Naive thymus-derived CD8-positive, alpha-beta T cell (primary cell): ENCODE data around the gene ISLR. TPM values are rescaled to one million over a fixed set of nuclear protein-coding genes. Genes with fewer than 3 reads are reported as not detected.

Source experiments
- ATAC-seq, 2 donors: fragments of 150-1000 bp; cut with Tn5 transposase in 1 of 2; sonication (Bioruptor Pico), chemical (Tn5 transposase) in 1 of 2; 1 replicate in 1 of 2; 2 replicates in 1 of 2; pipeline ENCODE4 v1.10.0; 2021; ENCODE audit warnings: mild to moderate bottlenecking in 2 of 2, moderate library complexity in 2 of 2
- POLR2A ChIA-PET: fragments of 350-600 bp; sonication (Branson Sonifier 250); formaldehyde crosslinking; loops from one replicate; lab custom pipeline; 2021; ENCODE audit warnings: antibody characterized with exemption; lab: Charles Lee
- DNase-seq, 10 donors: peaks; one replicate each; pipeline versions ENCODE4 v3.0.0 to v3.0.0-alpha.2; 2020 to 2022
- H3K27ac Mint-ChIP-seq, 10 donors: one replicate each; pipeline ENCODE4 v1.8.0; 2020 to 2022; ENCODE audit warnings: mild to moderate bottlenecking in 10 of 10, mixed read lengths in 10 of 10, moderate library complexity in 4 of 10, inconsistent platforms in 1 of 10
- H3K27me3 Mint-ChIP-seq, 5 donors: one replicate each; pipeline ENCODE4 v1.8.0; 2021 to 2022; ENCODE audit warnings: mixed read lengths in 5 of 5
- H3K36me3 Mint-ChIP-seq, 3 donors: one replicate each; pipeline ENCODE4 v1.8.0; 2020 to 2022; ENCODE audit warnings: mixed read lengths in 3 of 3, mild to moderate bottlenecking in 2 of 3, inconsistent platforms in 1 of 3
- H3K4me1 Mint-ChIP-seq, 4 donors: one replicate each; pipeline ENCODE4 v1.8.0; 2021 to 2022; ENCODE audit warnings: mixed read lengths in 4 of 4
- H3K4me3 Mint-ChIP-seq, 10 donors: one replicate each; pipeline ENCODE4 v1.8.0; 2020 to 2022; ENCODE audit warnings: mild to moderate bottlenecking in 10 of 10, mixed read lengths in 10 of 10, moderate library complexity in 6 of 10, inconsistent platforms in 1 of 10
- H3K9me3 Mint-ChIP-seq, 9 donors: one replicate each; pipeline ENCODE4 v1.8.0; 2020 to 2022; ENCODE audit warnings: mixed read lengths in 9 of 9, mild to moderate bottlenecking in 3 of 9, inconsistent platforms in 1 of 9, moderate library complexity in 1 of 9
- polyA plus RNA-seq, 3 donors: library from polyadenylated mRNA; unstranded; fragments of 300-500 nt; fragmentation: Illumina TruSeq; gene quantifications; one replicate each; pipeline ENCODE4 v1.2.3, GENCODE V29; 2021
- total RNA-seq, 8 experiments: library from RNA in 2 of 8; stranded (reverse) in 2 of 8; gene quantifications; one replicate each; pipeline ENCODE4 v1.2.3 and lab custom pipeline; 2021 to 2026

The ISLR gene
- total and polyA plus RNA-seq, 5 experiments from 2014 or later = not detected

DNA sequence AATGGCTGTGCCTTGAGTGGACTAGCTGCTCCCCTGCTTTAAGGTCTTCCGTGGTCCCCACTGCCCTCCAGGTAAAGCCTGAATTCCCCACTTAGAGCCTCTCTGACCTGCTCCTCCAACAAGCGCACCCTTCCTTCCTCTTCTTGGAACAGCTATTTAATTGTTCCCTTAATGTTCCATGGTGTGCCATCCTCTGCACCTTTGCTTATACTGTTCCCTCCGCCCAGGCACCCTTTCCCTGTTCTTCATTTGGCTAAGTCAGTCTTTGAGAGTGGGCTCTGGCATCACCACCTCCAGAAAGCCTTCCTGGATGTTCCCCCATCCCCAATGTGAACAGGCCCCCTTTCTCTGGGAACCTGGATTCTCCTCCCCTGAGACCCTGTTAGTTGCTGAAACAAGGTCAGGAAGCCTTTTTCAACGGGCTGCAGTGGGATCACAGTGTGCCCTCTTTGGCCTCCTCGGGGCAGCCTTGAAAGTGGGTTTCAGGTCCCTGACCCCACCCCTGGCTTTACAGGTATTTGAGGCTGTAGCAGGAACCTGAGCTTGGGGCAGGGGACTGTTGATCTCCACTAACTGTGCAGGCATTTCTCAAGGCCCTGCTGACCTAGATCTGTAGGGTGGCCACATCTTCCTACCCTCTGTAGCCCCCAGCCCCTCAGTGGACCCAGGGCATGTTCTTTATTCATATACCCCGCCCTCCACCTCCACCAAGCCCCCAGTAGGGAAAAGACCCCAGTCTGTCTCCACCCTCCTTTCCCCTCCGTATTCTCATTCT is 5.0 kb downstream of the ISLR start:
- DNase-seq (peak in 1 of 10 donors; percentile 51), ATAC-seq (no peak)
- Mint-ChIP-seq H3K9me3 (no peaks in the 10 kb centered on the region), H3K36me3 (no peaks in the 10 kb centered on the region), H3K27ac (peak overlapping the region in 2 of 10 donors; percentile 48 to 79), H3K4me3 (no peak overlapping the region), H3K27me3 (peaks cover 0 to 22% (median 3%) of the 10 kb centered on the region in 5 donors), H3K4me1 (no peaks in the 10 kb centered on the region)
- POLR2A ChIA-PET = no interaction called here

DNA sequence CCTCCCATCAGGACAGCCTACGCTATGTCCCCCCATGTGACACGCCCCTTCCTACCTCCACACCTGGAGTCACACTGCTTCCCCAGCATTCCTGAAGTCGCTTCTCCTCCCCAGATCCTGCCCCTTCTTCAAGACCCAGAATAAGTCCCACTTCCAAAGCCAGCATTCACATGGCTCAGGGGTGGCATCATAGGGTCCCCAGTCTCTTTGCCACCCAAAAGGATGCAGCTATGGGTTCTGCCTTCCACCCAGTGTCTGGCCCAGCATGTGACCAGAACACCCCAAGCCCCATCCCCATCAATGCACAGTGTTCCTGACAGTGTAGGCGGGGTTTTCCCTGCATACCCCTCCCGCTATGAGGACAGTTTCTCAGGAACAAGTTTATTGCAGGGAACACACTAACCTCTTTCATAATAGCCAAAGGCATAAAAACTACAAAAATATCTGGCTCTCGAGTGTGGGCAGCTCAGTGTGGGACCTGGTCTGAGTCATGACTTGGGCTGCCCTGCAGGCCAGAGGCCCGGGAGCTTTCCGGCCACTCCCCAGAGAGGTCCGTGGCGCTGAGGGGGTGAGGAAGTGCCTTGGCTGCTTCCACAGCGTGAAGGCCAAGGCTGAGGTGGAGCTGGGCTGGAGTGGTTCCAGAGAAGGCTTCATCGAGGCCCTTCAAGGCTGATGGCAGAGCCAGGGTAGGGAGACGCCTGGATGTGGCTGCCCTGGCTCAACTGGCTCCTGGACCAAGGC is 5.8 kb downstream of the ISLR start:
- ATAC-seq = no peak
- POLR2A ChIA-PET = no interaction called here
- peak in 1 of 10 donors; percentile 42 for DNase-seq
- peaks cover 0 to 22% (median 3%) of the 10 kb centered on the region in 5 donors for H3K27me3 Mint-ChIP-seq
- no peaks in the 10 kb centered on the region for H3K36me3 Mint-ChIP-seq
- no peaks in the 10 kb centered on the region for H3K9me3 Mint-ChIP-seq
- no peaks in the 10 kb centered on the region for H3K4me1 Mint-ChIP-seq
- H3K27ac Mint-ChIP-seq = peak overlapping the region in 2 of 10 donors; percentile 48 to 79
- no peak overlapping the region for H3K4me3 Mint-ChIP-seq

DNA sequence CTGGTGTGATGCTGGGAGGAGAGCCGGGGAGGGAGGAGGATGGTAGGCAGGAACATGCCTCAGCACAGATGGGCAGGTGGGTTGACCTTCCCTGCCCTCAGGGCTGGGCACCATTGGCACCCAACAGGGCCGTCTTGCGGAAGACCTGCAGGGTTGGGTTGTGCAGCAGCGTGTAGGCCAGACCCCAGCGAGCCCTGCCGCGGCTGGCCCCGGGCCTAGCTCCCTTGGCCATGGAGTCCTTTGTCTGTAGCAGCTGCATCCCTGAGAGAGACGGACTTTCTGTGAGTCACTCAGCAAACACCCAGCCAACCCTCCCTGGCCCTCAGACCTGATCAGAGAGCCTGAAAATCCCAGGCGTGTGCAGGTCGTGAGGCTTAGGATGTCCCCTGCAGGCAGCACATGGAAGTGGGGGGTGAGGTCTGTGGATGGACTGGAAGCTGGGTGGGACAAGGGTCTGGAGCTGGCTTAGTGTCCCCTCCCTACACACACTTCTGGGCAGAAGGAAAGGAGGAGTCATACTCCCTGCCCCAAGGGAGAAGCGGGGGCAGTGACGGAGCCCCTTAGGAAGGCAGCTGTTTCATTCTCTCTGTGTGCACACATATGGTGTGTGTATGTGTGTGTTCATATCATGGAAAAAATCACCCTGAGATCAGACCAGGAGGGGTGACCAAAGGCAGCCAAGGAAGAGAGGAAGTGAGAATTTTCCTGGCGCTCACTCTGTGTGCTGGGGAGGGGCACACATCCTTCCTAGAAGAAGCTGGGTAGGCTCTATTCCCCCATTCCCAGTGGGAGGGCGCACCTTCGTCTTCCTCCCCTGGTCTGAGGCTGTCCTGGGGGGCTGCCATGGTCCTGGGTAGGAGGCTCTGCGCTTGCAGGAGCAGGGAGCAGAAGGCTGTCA is 6.7 kb downstream of the ISLR start:
- peak overlapping the region in 1 of 10 donors; percentile 18 for H3K27ac Mint-ChIP-seq
- peaks cover 0 to 22% (median 3%) of the 10 kb centered on the region in 5 donors for H3K27me3 Mint-ChIP-seq
- POLR2A ChIA-PET = no interaction called here
- H3K9me3 Mint-ChIP-seq = no peaks in the 10 kb centered on the region
- no peak overlapping the region for H3K4me3 Mint-ChIP-seq
- H3K4me1 Mint-ChIP-seq = no peaks in the 10 kb centered on the region
- DNase-seq = peak in 1 of 10 donors; percentile 59
- H3K36me3 Mint-ChIP-seq = no peaks in the 10 kb centered on the region
- ATAC-seq = no peak

DNA sequence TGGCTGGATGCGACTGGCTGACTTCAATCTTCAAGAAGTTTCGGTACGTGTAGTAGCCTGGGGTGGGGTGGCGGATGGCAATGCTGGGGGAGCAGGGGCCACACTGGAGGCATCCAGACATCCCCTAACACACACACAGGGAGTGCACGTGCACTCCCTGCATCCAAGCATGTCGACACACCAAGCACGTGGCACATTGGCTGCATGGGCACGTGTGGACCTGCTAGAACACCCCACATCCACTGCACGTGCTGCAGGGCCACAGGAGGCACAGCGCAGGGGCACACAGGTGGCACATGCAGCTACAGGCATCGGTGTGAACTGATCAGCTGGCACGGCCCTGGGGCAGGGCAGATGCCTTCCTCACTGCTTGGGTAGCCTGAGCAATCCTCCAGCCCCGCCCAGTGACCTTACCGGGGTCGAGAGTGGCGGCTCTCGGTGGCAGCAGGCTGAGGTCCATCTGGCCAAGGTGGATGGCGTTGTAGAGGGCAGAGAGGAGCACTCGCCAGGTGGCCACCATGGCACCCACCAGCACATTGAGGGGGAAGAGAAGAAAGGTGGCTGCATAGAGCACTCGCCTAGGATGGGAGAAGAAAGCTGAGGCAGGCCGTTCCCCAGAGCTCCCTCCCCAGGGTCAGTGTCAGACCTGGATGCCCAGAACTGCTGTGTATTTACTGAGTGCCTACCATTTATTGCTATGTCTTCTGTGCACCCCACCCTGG is 7.5 kb downstream of the ISLR start:
- H3K36me3 Mint-ChIP-seq = no peaks in the 10 kb centered on the region
- no peaks in the 10 kb centered on the region for H3K4me1 Mint-ChIP-seq
- no peak overlapping the region for H3K27ac Mint-ChIP-seq
- H3K27me3 Mint-ChIP-seq = peaks cover 0 to 22% (median 3%) of the 10 kb centered on the region in 5 donors
- DNase-seq = peak in 1 of 10 donors; percentile 52
- POLR2A ChIA-PET = no interaction called here
- no peak overlapping the region for H3K4me3 Mint-ChIP-seq
- ATAC-seq = no peak
- H3K9me3 Mint-ChIP-seq = no peaks in the 10 kb centered on the region

DNA sequence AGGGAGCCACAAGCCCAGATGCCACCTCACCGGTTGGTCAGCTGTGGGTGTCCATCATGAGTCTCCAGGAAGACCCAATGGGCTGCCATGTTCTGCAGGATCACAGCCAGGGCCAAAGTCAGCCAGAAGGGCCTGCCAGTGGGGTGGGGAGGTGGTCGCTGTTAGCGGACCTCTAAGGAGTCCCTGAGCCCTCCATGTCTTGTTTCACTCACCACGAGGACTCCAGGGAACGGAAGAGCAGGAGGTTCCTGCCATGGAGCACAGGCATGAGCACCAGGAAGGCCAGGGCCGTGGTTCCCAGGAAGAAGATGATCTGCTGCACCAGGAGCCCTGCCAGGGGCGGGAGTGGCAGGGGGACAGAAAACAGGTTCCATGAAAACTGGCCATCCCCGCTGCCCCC is 8.6 kb downstream of the ISLR start:
- Mint-ChIP-seq H3K9me3 (no peaks in the 10 kb centered on the region), H3K36me3 (no peaks in the 10 kb centered on the region), H3K4me3 (no peak overlapping the region), H3K27ac (no peak overlapping the region), H3K4me1 (no peaks in the 10 kb centered on the region), H3K27me3 (peaks cover 0 to 22% (median 3%) of the 10 kb centered on the region in 5 donors)
- DNase-seq = no peak
- ATAC-seq = no peak
- POLR2A ChIA-PET = no interaction called here

DNA sequence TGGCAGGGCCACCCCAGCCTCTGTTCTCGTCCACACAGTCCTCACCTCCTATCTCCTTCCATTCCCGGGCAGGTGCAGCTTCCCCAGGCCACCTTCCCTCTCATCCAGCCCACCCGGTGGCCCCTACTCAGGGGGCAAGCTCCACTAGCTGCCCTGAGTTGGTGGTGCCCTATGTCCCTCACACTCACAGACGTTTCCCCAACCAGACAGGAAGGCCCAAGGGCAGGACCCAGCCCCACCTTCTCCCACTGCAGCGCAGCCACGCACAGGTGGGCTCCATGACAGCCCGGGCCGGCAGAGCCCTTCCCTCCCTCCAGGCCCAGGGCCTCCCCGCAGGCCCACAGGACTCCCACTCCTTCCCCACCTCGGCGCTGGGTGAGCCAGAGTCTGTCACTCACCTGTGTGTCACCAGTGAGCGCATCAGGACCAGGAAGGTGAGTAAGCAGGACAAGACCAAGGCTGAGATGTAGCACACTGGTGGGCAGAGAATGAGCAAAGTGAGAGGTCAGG is 11.1 kb downstream of the ISLR start:
- H3K36me3 Mint-ChIP-seq = no peaks in the 10 kb centered on the region
- no peak overlapping the region for H3K4me3 Mint-ChIP-seq
- H3K9me3 Mint-ChIP-seq = no peaks in the 10 kb centered on the region
- no peaks in the 10 kb centered on the region for H3K4me1 Mint-ChIP-seq
- peaks cover 0 to 12% (median 0%) of the 10 kb centered on the region in 5 donors for H3K27me3 Mint-ChIP-seq
- DNase-seq = no peak
- H3K27ac Mint-ChIP-seq = no peak overlapping the region
- POLR2A ChIA-PET = no interaction called here
- no peak for ATAC-seq

DNA sequence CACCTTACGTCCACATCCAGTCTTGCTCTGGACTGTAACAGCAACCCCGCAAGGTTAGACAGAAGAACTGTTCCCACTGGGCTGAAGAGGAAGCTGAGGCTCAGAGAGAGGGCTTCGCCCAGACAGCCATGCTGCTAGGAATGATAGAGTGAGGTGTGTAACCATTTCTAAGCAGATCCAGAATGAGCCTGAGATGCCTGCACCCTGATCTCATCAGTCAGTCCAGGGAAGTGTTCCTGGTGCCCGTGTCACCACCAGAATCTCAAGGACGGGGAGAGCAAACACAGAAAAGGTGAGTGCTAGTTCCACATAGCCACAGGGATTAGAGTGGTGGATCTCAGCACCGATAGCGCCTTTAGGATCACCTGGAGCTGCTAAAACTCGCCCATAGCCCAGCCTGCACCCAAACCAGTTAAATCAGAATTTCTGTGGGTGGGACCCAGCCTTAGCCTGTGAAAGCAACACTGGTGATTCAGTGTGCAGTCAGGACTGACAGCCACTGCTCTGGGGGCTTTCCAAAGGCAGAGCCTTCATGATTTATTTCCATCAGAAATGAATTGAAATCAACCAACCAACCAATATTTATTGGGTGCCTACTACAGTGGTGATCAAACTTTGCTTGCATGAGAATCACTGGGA is 12.3 kb downstream of the ISLR start:
- no peaks in the 10 kb centered on the region for H3K36me3 Mint-ChIP-seq
- no peak for ATAC-seq
- no peak overlapping the region for H3K27ac Mint-ChIP-seq
- H3K9me3 Mint-ChIP-seq = no peaks in the 10 kb centered on the region
- POLR2A ChIA-PET = no interaction called here
- no peak for DNase-seq
- H3K4me3 Mint-ChIP-seq = no peak overlapping the region
- no peaks in the 10 kb centered on the region for H3K4me1 Mint-ChIP-seq
- H3K27me3 Mint-ChIP-seq = peaks cover 0 to 6% (median 0%) of the 10 kb centered on the region in 5 donors

DNA sequence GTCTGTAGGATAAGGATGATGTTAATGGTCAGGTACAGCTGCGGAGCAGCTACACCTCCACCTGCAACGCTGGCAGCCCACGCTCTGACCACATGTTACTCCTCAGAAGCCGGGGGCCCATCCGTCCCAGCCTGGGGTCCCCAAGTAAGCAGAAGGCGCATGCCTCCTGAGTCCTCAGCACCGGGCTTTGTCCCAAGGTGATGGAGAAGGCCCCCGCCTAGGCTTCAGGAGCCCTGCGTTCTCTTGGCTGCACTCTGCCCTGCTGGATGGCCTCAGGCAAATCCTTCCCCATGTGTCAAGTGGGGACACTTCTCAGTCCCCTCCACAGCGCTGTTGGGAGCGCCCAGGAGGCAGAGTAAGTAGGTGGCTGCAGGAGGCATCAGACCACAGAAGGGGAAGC is 14.7 kb downstream of the ISLR start:
- no peaks in the 10 kb centered on the region for H3K27me3 Mint-ChIP-seq
- no peaks in the 10 kb centered on the region for H3K9me3 Mint-ChIP-seq
- no peak overlapping the region for H3K27ac Mint-ChIP-seq
- H3K36me3 Mint-ChIP-seq = no peaks in the 10 kb centered on the region
- DNase-seq (no peak), ATAC-seq (no peak)
- POLR2A ChIA-PET = no interaction called here
- H3K4me1 Mint-ChIP-seq = no peaks in the 10 kb centered on the region
- no peak overlapping the region for H3K4me3 Mint-ChIP-seq

DNA sequence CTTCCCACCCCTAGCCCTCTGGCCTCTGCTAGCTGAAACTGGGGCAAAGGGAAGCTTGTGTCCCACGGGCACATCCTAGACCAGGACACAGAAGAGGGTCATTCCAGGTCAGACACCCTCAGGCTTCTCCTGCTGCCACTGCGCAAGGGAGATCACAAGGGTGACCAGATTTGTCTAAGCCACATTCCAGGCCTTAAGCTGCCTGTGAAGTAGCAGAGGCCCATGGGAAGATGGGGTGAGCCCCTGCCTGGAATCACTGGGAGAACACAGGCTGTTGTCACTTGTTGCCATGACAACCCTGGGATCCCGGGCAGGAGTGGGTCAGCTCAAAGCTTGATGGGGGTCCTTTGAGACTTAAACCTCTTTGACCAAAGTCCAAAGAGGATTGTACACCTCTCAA is 18.3 kb downstream of the ISLR start:
- no peak for DNase-seq
- ATAC-seq = no peak
- H3K4me1 Mint-ChIP-seq = no peaks in the 10 kb centered on the region
- no peaks in the 10 kb centered on the region for H3K9me3 Mint-ChIP-seq
- H3K36me3 Mint-ChIP-seq = no peaks in the 10 kb centered on the region
- POLR2A ChIA-PET = interaction anchor here (0.6 kb wide), 1 partner anchor 411 kb away, joined by 3 read pairs; no protein-coding TSS in a partner anchor
- H3K27me3 Mint-ChIP-seq = no peaks in the 10 kb centered on the region
- no peak overlapping the region for H3K27ac Mint-ChIP-seq
- H3K4me3 Mint-ChIP-seq = no peak overlapping the region

DNA sequence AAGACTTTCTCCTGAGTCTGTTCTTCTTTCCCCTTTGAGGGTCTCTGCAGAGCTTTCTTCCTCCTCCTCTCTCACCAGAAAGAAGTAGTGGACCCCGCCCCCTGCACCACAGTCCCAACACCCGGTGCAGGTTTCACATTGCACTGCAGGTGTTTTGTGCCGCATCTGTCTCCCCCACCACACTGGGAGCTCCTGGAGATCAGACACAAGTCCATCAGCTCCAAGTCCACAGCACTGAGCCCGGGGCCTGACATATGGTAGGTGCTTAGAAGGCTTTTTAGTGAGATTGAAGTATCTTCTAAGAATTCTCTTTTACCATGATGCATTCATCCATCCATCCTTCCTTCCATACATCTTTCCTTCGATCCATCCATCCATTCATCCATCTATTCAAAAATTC is 19.2 kb downstream of the ISLR start:
- no peaks in the 10 kb centered on the region for H3K27me3 Mint-ChIP-seq
- no peaks in the 10 kb centered on the region for H3K36me3 Mint-ChIP-seq
- no peaks in the 10 kb centered on the region for H3K9me3 Mint-ChIP-seq
- no peak for ATAC-seq
- no peaks in the 10 kb centered on the region for H3K4me1 Mint-ChIP-seq
- H3K4me3 Mint-ChIP-seq = no peak overlapping the region
- H3K27ac Mint-ChIP-seq = no peak overlapping the region
- POLR2A ChIA-PET = no interaction called here
- no peak for DNase-seq

DNA sequence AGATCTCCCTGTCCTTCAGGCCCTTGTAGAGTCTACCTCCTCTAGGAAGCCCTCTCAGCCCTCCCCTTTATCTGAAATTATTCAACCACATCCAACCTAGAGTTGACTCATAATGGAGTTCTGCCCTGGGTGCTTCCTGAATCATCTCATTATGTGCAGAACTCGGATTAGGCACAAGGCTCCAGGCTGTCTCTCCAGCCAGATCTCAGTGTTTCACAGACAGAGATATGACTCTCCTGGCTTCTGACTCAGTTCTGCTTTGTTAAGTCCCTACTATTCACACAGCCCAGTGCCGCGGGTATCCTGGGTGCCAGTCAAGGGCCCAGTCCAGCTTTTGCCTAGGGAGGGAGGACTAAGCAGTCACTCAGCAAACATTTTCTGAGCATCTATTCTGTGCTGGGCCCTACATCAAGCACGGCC is 19.8 kb downstream of the ISLR start:
- H3K27me3 Mint-ChIP-seq = no peaks in the 10 kb centered on the region
- H3K4me1 Mint-ChIP-seq = no peaks in the 10 kb centered on the region
- H3K9me3 Mint-ChIP-seq = no peaks in the 10 kb centered on the region
- DNase-seq = no peak
- no peaks in the 10 kb centered on the region for H3K36me3 Mint-ChIP-seq
- H3K4me3 Mint-ChIP-seq = no peak overlapping the region
- ATAC-seq = no peak
- POLR2A ChIA-PET = no interaction called here
- no peak overlapping the region for H3K27ac Mint-ChIP-seq

DNA sequence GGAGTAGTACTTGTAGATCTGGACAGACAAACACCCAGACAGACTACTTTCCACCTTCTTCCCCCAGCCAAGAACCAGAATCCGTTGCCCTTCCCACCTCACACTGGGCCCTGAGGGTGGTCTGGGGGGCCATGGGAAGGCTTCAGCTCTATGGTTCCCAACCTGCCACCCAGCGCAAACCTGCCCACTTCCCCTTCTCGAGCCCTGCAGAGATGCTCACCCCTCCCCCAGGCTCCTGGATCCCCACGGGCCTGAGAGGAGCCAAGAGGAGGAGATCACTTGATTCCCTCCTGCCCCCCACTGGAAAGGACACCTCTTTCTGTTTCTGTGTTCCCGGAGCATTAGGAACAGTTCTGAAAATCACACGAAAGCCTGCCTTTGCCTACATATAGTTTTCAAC is 20.4 kb downstream of the ISLR start:
- Mint-ChIP-seq H3K36me3 (no peaks in the 10 kb centered on the region), H3K4me1 (no peaks in the 10 kb centered on the region), H3K9me3 (no peaks in the 10 kb centered on the region), H3K27me3 (no peaks in the 10 kb centered on the region), H3K27ac (no peak overlapping the region), H3K4me3 (no peak overlapping the region)
- ATAC-seq (no peak), DNase-seq (no peak)
- POLR2A ChIA-PET = no interaction called here
